Jurkat, Clone E6-1 (cell line): ENCODE measurements around the gene ACVR1B.

ENCODE experiments used
- DNase-seq: peaks from one replicate; pipeline ENCODE4 v3.0.0-alpha.2; 2011; ENCODE audit warnings: low read depth, low spot score
- H3K4me3 ChIP-seq: 2 replicates; pipeline ENCODE4 v1.5.1; 2011; ENCODE audit warnings: mild to moderate bottlenecking, low read length, control low read depth, moderate library complexity

The ACVR1B gene

DNA sequence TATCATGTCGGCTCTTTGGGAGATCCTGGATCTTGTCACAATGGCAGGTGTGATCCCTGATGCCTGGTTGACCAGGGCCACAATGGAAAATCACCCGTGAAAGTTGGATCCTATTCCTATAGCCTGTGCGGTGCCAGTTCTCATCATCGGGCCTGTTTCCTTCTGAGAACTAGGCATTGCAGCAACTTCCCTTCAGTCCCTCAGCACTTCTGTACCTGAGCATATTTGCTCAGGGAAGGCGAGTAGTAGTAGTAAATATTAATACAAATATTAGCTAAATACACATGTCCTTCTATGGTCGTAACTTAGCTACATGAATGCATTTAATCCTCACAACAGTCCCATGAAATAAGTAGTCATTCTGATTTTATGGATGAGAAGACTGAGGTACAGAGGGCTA is 33.2 kb downstream of the ACVR1B start:
- DNase-seq: no peak

GRCh38 chr12:51985154-51985835 is 33.8 kb downstream of the ACVR1B start:
- no peak overlapping the region for H3K4me3 ChIP-seq
- DNase-seq: no peak

More for the DNA sequence above, 33.2 kb downstream of the ACVR1B start:
- H3K4me3 ChIP-seq: no peak overlapping the region

DNA sequence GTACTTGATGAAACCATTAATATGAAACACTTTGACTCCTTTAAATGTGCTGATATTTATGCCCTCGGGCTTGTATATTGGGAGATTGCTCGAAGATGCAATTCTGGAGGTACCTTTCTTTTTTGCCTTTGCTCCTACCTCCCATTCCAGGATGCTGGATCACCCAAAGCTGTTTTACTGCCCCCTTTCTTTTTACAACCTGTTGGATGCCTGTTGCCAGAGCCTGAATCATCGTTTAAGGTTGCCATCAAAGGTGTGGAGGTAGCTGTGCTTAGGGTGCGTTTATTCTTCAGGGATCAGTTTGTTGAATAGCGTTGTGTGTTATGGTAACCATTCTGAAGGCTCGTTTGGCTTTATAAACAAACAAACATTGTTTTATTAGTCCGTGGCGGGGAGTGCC is 35.3 kb downstream of the ACVR1B start:
- DNase-seq: no peak
- no peak overlapping the region for H3K4me3 ChIP-seq

DNA sequence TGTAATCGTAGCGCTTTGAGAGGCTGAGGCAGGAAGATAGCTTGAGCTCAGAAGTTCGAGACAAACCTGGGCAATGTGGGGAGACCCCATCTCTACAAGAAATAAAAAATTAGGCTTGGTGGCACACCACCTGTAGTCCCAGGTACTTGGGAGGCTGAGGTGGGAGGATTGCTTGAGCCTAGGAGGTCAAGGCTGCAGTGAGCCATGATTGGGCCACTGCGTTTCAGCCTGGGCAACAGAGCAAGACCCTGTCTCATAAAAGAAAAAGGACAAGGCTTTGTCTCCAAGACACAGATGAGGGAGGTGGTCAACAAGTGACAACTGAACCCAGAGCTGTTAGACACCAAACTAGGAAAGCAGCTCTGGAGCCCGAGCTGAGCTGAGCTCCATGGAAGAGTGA is 40.7 kb downstream of the ACVR1B start:
- no peak overlapping the region for H3K4me3 ChIP-seq
- no peak for DNase-seq

DNA sequence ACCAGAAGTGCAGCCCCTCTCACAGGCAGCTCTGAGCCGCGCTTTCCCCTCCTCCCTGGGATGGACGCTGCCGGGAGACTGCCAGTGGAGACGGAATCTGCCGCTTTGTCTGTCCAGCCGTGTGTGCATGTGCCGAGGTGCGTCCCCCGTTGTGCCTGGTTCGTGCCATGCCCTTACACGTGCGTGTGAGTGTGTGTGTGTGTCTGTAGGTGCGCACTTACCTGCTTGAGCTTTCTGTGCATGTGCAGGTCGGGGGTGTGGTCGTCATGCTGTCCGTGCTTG is 43.0 kb downstream of the ACVR1B start:
- no peak overlapping the region for H3K4me3 ChIP-seq
- DNase-seq: no peak

DNA sequence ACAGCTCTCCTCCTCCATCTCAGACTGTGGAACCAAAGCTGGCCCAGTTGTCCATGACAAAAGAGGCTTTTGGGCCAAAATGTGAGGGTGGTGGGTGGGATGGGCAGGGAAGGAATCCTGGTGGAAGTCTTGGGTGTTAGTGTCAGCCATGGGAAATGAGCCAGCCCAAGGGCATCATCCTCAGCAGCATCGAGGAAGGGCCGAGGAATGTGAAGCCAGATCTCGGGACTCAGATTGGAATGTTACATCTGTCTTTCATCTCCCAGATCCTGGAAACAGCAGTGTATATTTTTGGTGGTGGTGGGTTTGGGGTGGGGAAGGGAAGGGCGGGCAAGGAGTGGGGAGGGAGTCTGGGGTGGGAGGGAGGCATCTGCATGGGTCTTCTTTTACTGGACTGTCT is 43.5 kb downstream of the ACVR1B start:
- H3K4me3 ChIP-seq: no peak overlapping the region
- no peak for DNase-seq

GRCh38 chr12:51997136-51997535 is 45.6 kb downstream of the ACVR1B start:
- no peak for DNase-seq

GRCh38 chr12:52003016-52003550 is 51.6 kb downstream of the ACVR1B start:
- no peak overlapping the region for H3K4me3 ChIP-seq
- DNase-seq: no peak

More at GRCh38 chr12:51997136-51997535, 45.6 kb downstream of the ACVR1B start:
- no peak overlapping the region for H3K4me3 ChIP-seq

DNA sequence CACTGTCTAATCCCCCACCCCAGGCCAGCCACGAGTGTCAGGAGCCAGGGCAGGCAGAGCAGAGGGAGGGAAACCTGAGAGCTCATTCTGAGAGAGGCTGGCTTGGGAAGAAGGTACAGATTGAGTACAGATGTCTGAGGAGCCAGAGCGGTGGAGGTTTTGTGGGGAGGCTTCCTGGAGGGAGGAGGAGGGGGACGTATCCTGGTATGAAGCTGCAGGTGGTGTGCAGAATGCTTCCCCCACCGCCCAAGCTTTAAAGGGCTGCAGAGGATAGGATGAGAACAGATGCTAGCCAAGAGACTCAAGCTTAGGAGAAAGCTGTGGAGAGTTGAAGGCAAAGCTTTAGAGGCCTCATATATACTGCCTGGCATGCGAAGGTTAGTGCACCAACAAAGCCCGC is 52.1 kb downstream of the ACVR1B start:
- DNase-seq: peak; percentile 81
- H3K4me3 ChIP-seq: no peak overlapping the region

- no peak overlapping the region for H3K4me3 ChIP-seq
- no peak for DNase-seq
Measured at GRCh38 chr12:52004042-52004648, 52.6 kb downstream of the ACVR1B start.

GRCh38 chr12:52005218-52005902 is 53.9 kb downstream of the ACVR1B start:
- DNase-seq: no peak
- H3K4me3 ChIP-seq: no peak overlapping the region

GRCh38 chr12:52005903-52006703 is 54.6 kb downstream of the ACVR1B start:
- DNase-seq: no peak

DNA sequence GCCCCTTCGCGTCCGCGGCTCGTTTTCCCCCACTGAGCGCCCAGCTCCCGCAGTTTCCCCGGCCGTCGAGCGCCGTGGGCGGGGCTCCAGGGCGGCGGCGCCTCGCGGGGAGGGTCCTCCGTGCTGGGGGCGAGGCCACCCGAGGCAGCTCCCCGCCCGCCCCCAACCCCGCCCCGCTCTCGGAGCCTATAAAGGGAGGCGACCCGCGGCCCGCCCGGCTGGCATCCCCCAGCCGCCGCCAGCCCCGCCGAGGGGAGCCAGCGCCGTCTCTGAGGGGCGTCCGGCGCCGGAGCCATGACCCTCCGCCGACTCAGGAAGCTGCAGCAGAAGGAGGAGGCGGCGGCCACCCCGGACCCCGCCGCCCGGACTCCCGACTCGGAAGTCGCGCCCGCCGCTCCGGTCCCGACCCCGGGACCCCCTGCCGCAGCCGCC is 55.2 kb downstream of the ACVR1B start, which contains the start of gene TAMALIN:
TSS of gene TAMALIN (plus strand) at position 221 of the 432 bp plus-strand sequence. CDS start at position 295, 74 bp downstream.
- H3K4me3 ChIP-seq: peak within 1 kb of the TSS; percentile 59
- peak; percentile 51 for DNase-seq

More at GRCh38 chr12:52005903-52006703, 54.6 kb downstream of the ACVR1B start:
- peak overlapping the region; percentile 37 for H3K4me3 ChIP-seq

GRCh38 chr12:52007158-52007921 is 55.8 kb downstream of the ACVR1B start:
- peak overlapping the region; percentile 59 for H3K4me3 ChIP-seq
- no peak for DNase-seq

DNA sequence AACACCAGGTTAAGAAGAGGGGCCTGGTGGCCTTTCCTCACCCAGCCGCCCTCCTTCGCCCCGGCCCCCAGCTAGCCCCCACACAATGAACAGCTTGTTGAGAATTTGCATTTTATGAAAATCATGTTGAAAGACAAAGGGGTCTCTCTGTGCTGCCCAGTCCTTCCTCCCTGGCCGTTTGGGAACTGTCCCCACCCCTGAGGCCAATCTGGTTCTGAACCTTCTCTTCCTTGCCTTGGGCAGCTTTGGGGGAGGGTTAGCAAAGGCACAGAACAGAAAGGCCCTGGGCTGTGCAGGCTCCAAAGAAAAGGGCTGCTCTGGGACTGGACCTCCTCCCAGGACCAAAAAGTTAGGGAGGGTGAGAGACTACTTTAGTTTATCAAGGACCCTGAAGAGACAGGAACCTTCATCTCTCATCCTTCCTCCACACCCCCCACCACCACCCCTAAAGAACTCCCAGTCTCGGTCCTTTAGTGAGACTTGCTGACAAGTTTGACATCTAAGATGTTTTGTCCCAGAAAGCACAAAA is 56.5 kb downstream of the ACVR1B start:
- H3K4me3 ChIP-seq: no peak overlapping the region

DNA sequence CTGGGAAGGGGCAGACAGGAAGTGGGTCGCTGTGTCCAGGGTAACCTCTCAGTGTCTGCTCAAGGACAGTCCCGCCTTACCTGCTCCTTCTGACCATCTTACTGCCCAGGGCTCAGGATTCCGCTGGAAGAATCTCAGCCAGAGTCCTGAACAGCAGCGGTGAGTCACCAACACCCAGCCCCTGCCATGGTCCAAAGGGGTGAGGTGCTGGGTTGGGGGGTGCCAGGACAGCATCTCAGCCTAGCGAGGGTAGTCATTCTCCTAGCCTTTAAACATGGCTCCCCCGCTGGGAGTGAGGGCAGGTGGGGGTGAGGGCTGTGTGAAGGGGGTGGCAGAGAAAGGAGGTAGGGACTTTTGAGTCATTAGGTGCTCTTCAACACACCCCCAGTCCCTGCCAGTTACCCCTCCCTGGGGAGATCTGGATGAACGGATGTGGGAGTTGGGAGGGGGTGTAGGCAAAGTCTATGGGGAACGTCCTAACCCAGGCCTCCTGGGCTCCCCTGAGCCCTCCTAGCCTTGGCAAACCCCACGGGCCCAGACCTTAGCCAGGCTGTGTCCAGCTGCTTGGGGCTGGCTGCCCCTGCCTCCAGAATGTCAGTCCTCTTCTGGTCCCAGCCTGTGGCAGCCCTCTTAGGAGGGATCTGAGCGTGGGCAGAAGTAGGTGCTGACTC is 57.7 kb downstream of the ACVR1B start:
- no peak for DNase-seq

More for the DNA sequence above, 56.5 kb downstream of the ACVR1B start:
- DNase-seq: no peak

DNA sequence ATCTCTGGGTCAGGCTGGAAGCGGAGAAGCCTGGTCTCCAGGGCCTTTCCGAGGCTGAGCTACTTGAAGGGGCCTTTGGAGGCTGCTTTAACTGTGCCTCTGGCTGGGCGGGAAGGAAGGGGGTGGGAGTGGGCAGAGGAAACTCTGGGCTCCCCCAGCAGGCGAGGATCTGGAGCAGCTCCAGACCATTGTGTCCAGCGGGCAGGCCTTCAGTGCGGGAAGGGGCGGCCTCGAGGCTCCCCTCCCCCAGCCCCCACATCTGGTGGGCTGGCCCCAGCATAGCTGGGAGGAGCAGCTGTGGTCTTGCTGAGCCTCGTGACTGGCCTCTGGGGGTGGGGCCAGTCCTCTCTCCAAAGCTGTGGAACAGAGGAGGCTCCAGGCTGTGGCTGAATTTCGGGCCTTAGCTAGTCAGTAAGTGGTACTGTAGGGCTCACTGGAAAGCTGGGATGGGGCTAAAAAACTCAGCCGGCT is 58.7 kb downstream of the ACVR1B start:
- H3K4me3 ChIP-seq: no peak overlapping the region
- DNase-seq: no peak

More for the DNA sequence above, 57.7 kb downstream of the ACVR1B start:
- H3K4me3 ChIP-seq: no peak overlapping the region
